HG03135 (cell line): ENCODE data around the gene GLCE.
"Not testable (repeated sequence)": the region's sequence is repeated elsewhere in the genome, so short reads cannot be mapped to it uniquely, and the experiment has no call there.

Source experiments
- ATAC-seq: cut with Tn5 transposase; IDR thresholded peaks from one replicate; pipeline ENCODE4 v1.9.1; 2021; ENCODE audit warnings: mild to moderate bottlenecking, moderate library complexity; ENCODE audit not compliant: unreplicated experiment

Gene GLCE

GRCh38 chr15:69158201-69158842 lies 2.1 kb upstream of the GLCE start:
- no peak for ATAC-seq

- no peak for ATAC-seq
These were observed 1.6 kb upstream of the GLCE start for GRCh38 chr15:69158843-69159240.

- no peak for ATAC-seq
These were observed 662 bp upstream of the GLCE start for GRCh38 chr15:69159805-69160140.

- no peak for ATAC-seq
These were observed 843 bp downstream of the GLCE start for GRCh38 chr15:69161079-69161877.

- ATAC-seq: no peak
These were observed 1.4 kb downstream of the GLCE start for GRCh38 chr15:69161878-69162213.

GRCh38 chr15:69163141-69163669 lies 2.8 kb downstream of the GLCE start:
- ATAC-seq: no peak

GRCh38 chr15:69164807-69165636 lies 4.6 kb downstream of the GLCE start:
- no peak for ATAC-seq

- ATAC-seq: no peak
These were observed 5.2 kb downstream of the GLCE start for GRCh38 chr15:69165637-69166025.

GRCh38 chr15:69167218-69167846 lies 6.9 kb downstream of the GLCE start:
- no peak for ATAC-seq

GRCh38 chr15:69168361-69168760 lies 7.9 kb downstream of the GLCE start:
- not testable (repeated sequence) for ATAC-seq

GRCh38 chr15:69169540-69169939 lies 9.1 kb downstream of the GLCE start:
- ATAC-seq: not testable (repeated sequence)

GRCh38 chr15:69170597-69170996 lies 10.2 kb downstream of the GLCE start:
- no peak for ATAC-seq

- ATAC-seq: no peak
These were observed 12.4 kb downstream of the GLCE start for GRCh38 chr15:69172847-69173246.

- no peak for ATAC-seq
These were observed 15.1 kb downstream of the GLCE start for GRCh38 chr15:69175536-69175935.

- ATAC-seq: no peak
These were observed 21.0 kb downstream of the GLCE start for GRCh38 chr15:69181424-69181823.

GRCh38 chr15:69185216-69185615 lies 24.8 kb downstream of the GLCE start:
- ATAC-seq: no peak

GRCh38 chr15:69185706-69186105 lies 25.3 kb downstream of the GLCE start:
- no peak for ATAC-seq

- ATAC-seq: no peak
These were observed 28.7 kb downstream of the GLCE start for GRCh38 chr15:69189157-69189556.

GRCh38 chr15:69190091-69190490 lies 29.7 kb downstream of the GLCE start:
- ATAC-seq: no peak

GRCh38 chr15:69190504-69190903 lies 30.1 kb downstream of the GLCE start:
- ATAC-seq: no peak
